Measurements from ENCODE around the gene HPCAL1.

HPCAL1 gene

GRCh38 chr2:10411557-10411956 lies 108.9 kb downstream of the HPCAL1 start:
- ChIA-PET CTCF (interaction anchor here (0.8 to 9.8 kb wide), 7 partner anchors 11 to 339 kb away, joined by 3 to 168 read pairs (median 56); partner anchors contain the start of genes HPCAL1, ODC1 and RRM2), POLR2A (no interaction called here)
- DNase-seq (ENCODE audit: extremely low spot score) = no peak
- no peak for TF ChIP-seq CTCF (IDR thresholded peaks at IDR 0.05; ENCODE audit: control extremely low read depth, extremely low read depth, low read depth, missing control alignments)

- ChIA-PET POLR2A (no interaction called here), CTCF (interaction anchor here (0.8 to 9.8 kb wide), 3 partner anchors 23 to 340 kb away, joined by 3 to 168 read pairs (median 73); partner anchors contain the start of gene RRM2)
- peak; percentile 66 for DNase-seq (ENCODE audit: extremely low spot score)
- TF ChIP-seq CTCF (IDR thresholded peaks at IDR 0.05; ENCODE audit: control extremely low read depth, extremely low read depth, low read depth, missing control alignments) = no peak
Observed at GRCh38 chr2:10412380-10412779, 109.7 kb downstream of the HPCAL1 start.

GRCh38 chr2:10413503-10413902 lies 110.8 kb downstream of the HPCAL1 start:
- no peak for TF ChIP-seq CTCF (IDR thresholded peaks at IDR 0.05; ENCODE audit: control extremely low read depth, extremely low read depth, low read depth, missing control alignments)
- DNase-seq (ENCODE audit: extremely low spot score) = no peak
- POLR2A ChIA-PET = no interaction called here
- CTCF ChIA-PET = interaction anchor here (8.2 to 9.8 kb wide), 2 partner anchors 21 to 22 kb away, joined by 61 to 168 read pairs; no protein-coding TSS in a partner anchor

- ChIA-PET POLR2A (no interaction called here), CTCF (interaction anchor here (8.2 kb wide), 1 partner anchor 20 kb away, joined by 61 read pairs; no protein-coding TSS in a partner anchor)
- peak; percentile 54 for DNase-seq (ENCODE audit: extremely low spot score)
- TF ChIP-seq CTCF (IDR thresholded peaks at IDR 0.05; ENCODE audit: control extremely low read depth, extremely low read depth, low read depth, missing control alignments) = no peak
Observed at GRCh38 chr2:10413991-10414451, 111.3 kb downstream of the HPCAL1 start.

- ChIA-PET POLR2A (no interaction called here), CTCF (interaction anchor here (8.2 kb wide), 1 partner anchor 20 kb away, joined by 61 read pairs; no protein-coding TSS in a partner anchor)
- DNase-seq (ENCODE audit: extremely low spot score) = no peak
- no peak for TF ChIP-seq CTCF (IDR thresholded peaks at IDR 0.05; ENCODE audit: control extremely low read depth, extremely low read depth, low read depth, missing control alignments)
Observed at GRCh38 chr2:10414591-10414990, 111.9 kb downstream of the HPCAL1 start.

- TF ChIP-seq CTCF (IDR thresholded peaks at IDR 0.05; ENCODE audit: control extremely low read depth, extremely low read depth, low read depth, missing control alignments) = no peak
- POLR2A ChIA-PET = no interaction called here
- no peak for DNase-seq (ENCODE audit: extremely low spot score)
- CTCF ChIA-PET = interaction anchor here (8.2 kb wide), 1 partner anchor 19 kb away, joined by 61 read pairs; no protein-coding TSS in a partner anchor
Observed at GRCh38 chr2:10415048-10415447, 112.3 kb downstream of the HPCAL1 start.

Data from GM10248 (cell line).